ENCODE measurements around the gene MAP2K4. TPM values are rescaled to one million over a fixed set of nuclear protein-coding genes. Genes with fewer than 3 reads are reported as not detected.

MAP2K4 gene
- total RNA-seq, 1 donor from 2014 or later: 34.4 TPM

DNA sequence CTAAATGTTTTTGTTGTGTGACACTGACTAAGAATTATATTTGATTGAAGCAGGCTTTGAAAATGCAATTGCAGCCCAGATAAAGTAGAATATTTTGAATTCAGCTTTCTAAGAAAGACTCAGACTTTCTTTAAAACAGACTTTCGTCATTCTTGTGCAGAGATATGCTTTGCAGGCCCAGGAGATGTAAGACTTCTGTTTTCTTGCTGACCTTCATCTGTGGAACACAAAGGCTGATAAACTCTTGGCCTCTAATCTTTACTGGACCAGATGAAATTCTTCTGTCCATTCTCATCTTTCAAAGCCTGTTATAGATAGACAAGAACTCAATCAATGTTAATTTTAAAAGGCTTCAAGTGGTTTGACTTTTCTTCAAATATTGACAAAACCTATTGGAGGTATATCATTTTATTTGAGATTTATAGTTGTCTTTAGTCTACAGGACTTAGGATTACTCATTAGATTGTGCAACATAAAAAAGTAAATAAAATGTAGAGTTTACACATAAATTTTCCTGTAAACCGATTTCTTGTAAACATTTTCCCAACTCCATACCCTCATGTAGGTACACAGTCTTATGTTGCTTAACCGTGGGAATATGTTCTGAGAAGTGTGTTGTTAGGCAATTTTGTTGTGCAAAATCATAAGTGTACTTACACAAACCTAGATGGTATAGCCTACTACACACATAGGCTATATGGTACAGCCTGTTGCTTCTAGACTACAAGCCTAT, 94.2 kb downstream of the MAP2K4 start:
- Histone ChIP-seq H3K4me3 (no peak overlapping the region), H3K27ac (no peak overlapping the region), H3K4me1 (no peaks in the 10 kb centered on the region), H3K36me3 (peaks cover 0 to 28% of the 10 kb centered on the region in 2 donors), H3K27me3 (no peaks in the 10 kb centered on the region), H3K9me3 (no peaks in the 10 kb centered on the region)
- intact Hi-C loops (cut with DNase I): no loop called here
- TF ChIP-seq POLR2A (IDR thresholded peaks at IDR 0.05) (no peak), CTCF (IDR thresholded peaks at IDR 0.05) (no peak), POLR2AphosphoS5 (IDR thresholded peaks at IDR 0.05; ENCODE audit: insufficient read depth in 1 of 2, low read depth in 1 of 2) (no peak)
- no peak for DNase-seq (ENCODE audit: extremely low spot score in 2 of 2)

- no peak overlapping the region for H3K27ac ChIP-seq
- peaks cover 0 to 28% of the 10 kb centered on the region in 2 donors for H3K36me3 ChIP-seq
- DNase-seq (ENCODE audit: extremely low spot score in 2 of 2): no peak
- intact Hi-C loops (cut with DNase I): no loop called here
- no peak overlapping the region for H3K4me3 ChIP-seq
- TF ChIP-seq POLR2AphosphoS5 (IDR thresholded peaks at IDR 0.05; ENCODE audit: insufficient read depth in 1 of 2, low read depth in 1 of 2) (no peak), CTCF (IDR thresholded peaks at IDR 0.05) (no peak), POLR2A (IDR thresholded peaks at IDR 0.05) (no peak)
- no peaks in the 10 kb centered on the region for H3K27me3 ChIP-seq
- H3K9me3 ChIP-seq: no peaks in the 10 kb centered on the region
- H3K4me1 ChIP-seq: no peaks in the 10 kb centered on the region
These were observed 95.5 kb downstream of the MAP2K4 start for GRCh38 chr17:12116143-12116542.

DNA sequence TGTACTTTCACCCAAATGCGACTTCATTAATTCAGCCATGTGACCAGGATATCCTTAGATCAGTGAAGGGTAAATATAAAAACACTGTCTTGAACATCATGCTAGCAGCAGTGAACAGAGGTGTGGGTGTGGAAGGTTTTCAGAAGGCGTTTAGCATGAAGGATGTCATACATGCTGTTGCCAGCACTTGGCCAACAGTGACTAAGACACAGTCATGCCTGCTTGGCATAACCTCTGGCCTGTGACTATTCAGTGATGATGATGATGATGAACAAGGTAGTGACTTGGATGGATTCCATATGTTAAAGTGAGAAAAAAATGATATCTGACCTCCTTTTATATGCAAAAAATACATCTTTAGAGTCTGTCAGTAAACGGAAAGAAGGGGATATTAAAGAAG, 97.9 kb downstream of the MAP2K4 start:
- Histone ChIP-seq H3K36me3 (peaks cover 0 to 18% of the 10 kb centered on the region in 2 donors), H3K9me3 (no peaks in the 10 kb centered on the region), H3K27me3 (no peaks in the 10 kb centered on the region), H3K27ac (no peak overlapping the region), H3K4me3 (no peak overlapping the region), H3K4me1 (peaks cover 9% of the 10 kb centered on the region)
- DNase-seq (ENCODE audit: extremely low spot score in 2 of 2): no peak
- TF ChIP-seq POLR2AphosphoS5 (IDR thresholded peaks at IDR 0.05; ENCODE audit: insufficient read depth in 1 of 2, low read depth in 1 of 2): no peak
- no peak for TF ChIP-seq CTCF (IDR thresholded peaks at IDR 0.05)
- TF ChIP-seq POLR2A (IDR thresholded peaks at IDR 0.05): no peak
- intact Hi-C loops (cut with DNase I): no loop called here

- H3K27me3 ChIP-seq: no peaks in the 10 kb centered on the region
- H3K36me3 ChIP-seq: peaks cover 0 to 23% of the 10 kb centered on the region in 2 donors
- TF ChIP-seq POLR2AphosphoS5 (IDR thresholded peaks at IDR 0.05; ENCODE audit: insufficient read depth in 1 of 2, low read depth in 1 of 2) (no peak), POLR2A (IDR thresholded peaks at IDR 0.05) (no peak), CTCF (IDR thresholded peaks at IDR 0.05) (no peak)
- no peaks in the 10 kb centered on the region for H3K9me3 ChIP-seq
- intact Hi-C loops (cut with DNase I): no loop called here
- H3K4me1 ChIP-seq: peaks cover 9% of the 10 kb centered on the region
- no peak overlapping the region for H3K4me3 ChIP-seq
- no peak overlapping the region for H3K27ac ChIP-seq
- DNase-seq (ENCODE audit: extremely low spot score in 2 of 2): no peak
These were observed 101.4 kb downstream of the MAP2K4 start for GRCh38 chr17:12122075-12122474.

- no peak overlapping the region for H3K4me3 ChIP-seq
These were observed 106.5 kb downstream of the MAP2K4 start for GRCh38 chr17:12127177-12127576.

More at GRCh38 chr17:12127177-12127576, 106.5 kb downstream of the MAP2K4 start:
- Histone ChIP-seq H3K27me3 (no peaks in the 10 kb centered on the region), H3K4me1 (peaks cover 4% of the 10 kb centered on the region), H3K36me3 (peaks cover 0 to 38% of the 10 kb centered on the region in 2 donors), H3K9me3 (no peaks in the 10 kb centered on the region), H3K27ac (no peak overlapping the region)
- intact Hi-C loops (cut with DNase I): no loop called here
- no peak for DNase-seq (ENCODE audit: extremely low spot score in 2 of 2)
- TF ChIP-seq CTCF (IDR thresholded peaks at IDR 0.05): no peak
- TF ChIP-seq POLR2AphosphoS5 (IDR thresholded peaks at IDR 0.05; ENCODE audit: insufficient read depth in 1 of 2, low read depth in 1 of 2): no peak
- no peak for TF ChIP-seq POLR2A (IDR thresholded peaks at IDR 0.05)
